Nephron progenitor cell (in vitro differentiated cells): ENCODE measurements around the gene OR5C1.

Source experiments
- DNase-seq: peaks from one replicate; pipeline ENCODE4 v3.0.0; 2021
- H3K27ac Mint-ChIP-seq: 2 replicates; pipeline ENCODE4 v1.8.0; 2021; ENCODE audit warnings: mild to moderate bottlenecking, moderate library complexity, mixed read lengths
- H3K27me3 Mint-ChIP-seq: 2 replicates; pipeline ENCODE4 v1.8.0; 2021; ENCODE audit warnings: mild to moderate bottlenecking, low read depth, mixed read lengths; ENCODE audit not compliant: poor library complexity
- H3K36me3 Mint-ChIP-seq: 2 replicates; pipeline ENCODE4 v1.8.0; 2021; ENCODE audit warnings: low read depth, mixed read lengths
- H3K4me1 Mint-ChIP-seq: 2 replicates; pipeline ENCODE4 v1.8.0; 2021; ENCODE audit warnings: mixed read lengths
- H3K4me3 Mint-ChIP-seq: 2 replicates; pipeline ENCODE4 v1.8.0; 2021; ENCODE audit warnings: mild to moderate bottlenecking, moderate library complexity, mixed read lengths
- H3K9me3 Mint-ChIP-seq: 2 replicates; pipeline ENCODE4 v1.8.0; 2021; ENCODE audit warnings: mild to moderate bottlenecking, moderate library complexity, mixed read lengths
- CTCF ChIP-seq: fragments of 200-600 bp; sonication (generic); IDR thresholded peaks from 2 replicates; pipeline ENCODE4 v1.5.0; 2021; ENCODE audit warnings: antibody characterized with exemption

The OR5C1 gene

GRCh38 chr9:122779181-122779580 is 9.6 kb upstream of the OR5C1 start:
- no peak for TF ChIP-seq CTCF
- Mint-ChIP-seq H3K36me3 (no peaks in the 10 kb centered on the region), H3K27me3 (peaks cover 15% of the 10 kb centered on the region), H3K4me1 (no peaks in the 10 kb centered on the region), H3K27ac (no peak overlapping the region), H3K4me3 (no peak overlapping the region), H3K9me3 (peaks cover 5% of the 10 kb centered on the region)
- no peak for DNase-seq

- no peaks in the 10 kb centered on the region for H3K36me3 Mint-ChIP-seq
- H3K27me3 Mint-ChIP-seq = peaks cover 19% of the 10 kb centered on the region
- DNase-seq = no peak
- H3K4me1 Mint-ChIP-seq = no peaks in the 10 kb centered on the region
- H3K4me3 Mint-ChIP-seq = no peak overlapping the region
- H3K27ac Mint-ChIP-seq = no peak overlapping the region
- no peak for TF ChIP-seq CTCF
- H3K9me3 Mint-ChIP-seq = peaks cover 5% of the 10 kb centered on the region
Measured at GRCh38 chr9:122780026-122780425, 8.7 kb upstream of the OR5C1 start.

GRCh38 chr9:122781671-122782070 is 7.1 kb upstream of the OR5C1 start:
- Mint-ChIP-seq H3K36me3 (no peaks in the 10 kb centered on the region), H3K9me3 (peaks cover 5% of the 10 kb centered on the region), H3K27ac (no peak overlapping the region), H3K4me3 (no peak overlapping the region), H3K4me1 (no peaks in the 10 kb centered on the region), H3K27me3 (peaks cover 12% of the 10 kb centered on the region)
- no peak for DNase-seq
- no peak for TF ChIP-seq CTCF

GRCh38 chr9:122785269-122785668 is 3.5 kb upstream of the OR5C1 start:
- DNase-seq = no peak
- H3K27ac Mint-ChIP-seq = no peak overlapping the region
- H3K4me1 Mint-ChIP-seq = no peaks in the 10 kb centered on the region
- H3K9me3 Mint-ChIP-seq = peaks cover 25% of the 10 kb centered on the region
- H3K27me3 Mint-ChIP-seq = peaks cover 9% of the 10 kb centered on the region
- TF ChIP-seq CTCF = no peak
- no peaks in the 10 kb centered on the region for H3K36me3 Mint-ChIP-seq
- no peak overlapping the region for H3K4me3 Mint-ChIP-seq

- no peak overlapping the region for H3K27ac Mint-ChIP-seq
- H3K36me3 Mint-ChIP-seq = no peaks in the 10 kb centered on the region
- H3K27me3 Mint-ChIP-seq = peaks cover 8% of the 10 kb centered on the region
- no peaks in the 10 kb centered on the region for H3K4me1 Mint-ChIP-seq
- no peak for TF ChIP-seq CTCF
- peaks cover 28% of the 10 kb centered on the region for H3K9me3 Mint-ChIP-seq
- H3K4me3 Mint-ChIP-seq = no peak overlapping the region
- no peak for DNase-seq
Measured at GRCh38 chr9:122786338-122786737, 2.4 kb upstream of the OR5C1 start.

GRCh38 chr9:122789256-122790046 is 718 bp downstream of the OR5C1 start:
- Mint-ChIP-seq H3K27me3 (peaks cover 11% of the 10 kb centered on the region), H3K4me1 (no peaks in the 10 kb centered on the region), H3K27ac (no peak overlapping the region), H3K36me3 (no peaks in the 10 kb centered on the region), H3K4me3 (no peak overlapping the region), H3K9me3 (peaks cover 48% of the 10 kb centered on the region)
- DNase-seq = no peak
- TF ChIP-seq CTCF = no peak
